GM12891 (cell line): Measurements from ENCODE around the gene GRIK1.

Experiments
- POLR2A ChIP-seq: IDR thresholded peaks from 2 replicates; pipeline ENCODE4 v1.6.1; 2011; ENCODE audit warnings: low read depth, low read length, control low read depth
- POLR2AphosphoS5 ChIP-seq: IDR thresholded peaks from 2 replicates; pipeline ENCODE4 v1.6.1; 2011; ENCODE audit warnings: low read depth, low read length, control low read depth
- TAF1 ChIP-seq: IDR thresholded peaks from 2 replicates; pipeline ENCODE4 v1.6.1; 2011; ENCODE audit warnings: low read depth, low read length, control low read depth

DNA sequence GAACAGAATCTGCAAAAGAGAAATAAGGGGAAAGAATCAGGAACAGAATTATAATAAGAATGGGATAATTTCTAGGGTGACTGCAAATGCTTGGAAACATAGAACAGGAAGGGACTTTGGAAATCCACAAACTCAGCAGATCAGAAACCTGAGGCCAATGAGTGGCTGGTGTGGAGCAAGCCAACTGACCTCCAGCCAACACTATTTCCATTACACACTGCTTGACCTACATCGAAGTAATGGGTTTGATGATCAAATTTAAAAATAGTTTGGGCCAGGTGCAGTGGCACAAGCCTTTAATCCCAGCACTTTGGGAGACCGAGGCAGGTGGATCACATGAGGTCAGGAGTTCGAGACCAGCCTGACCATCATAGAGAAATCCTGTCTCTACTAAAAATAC, 284.9 kb downstream of the GRIK1 start:
- TF ChIP-seq POLR2A (no peak), POLR2AphosphoS5 (no peak), TAF1 (no peak)
